WTC11 (cell line): Measurements from ENCODE around the gene SMIM10L2A.

Experiments
- ATF1 ChIP-seq: sonication (generic); formaldehyde crosslinking; IDR thresholded peaks from 2 replicates; pipeline ENCODE4 v1.8.1; 2023; ENCODE audit warnings: mild to moderate bottlenecking, moderate library complexity, missing genetic modification reagents
- FOXK1 ChIP-seq: sonication (generic); formaldehyde crosslinking; IDR thresholded peaks from 2 replicates; pipeline ENCODE4 v1.8.0; 2022; ENCODE audit warnings: mild to moderate bottlenecking, moderate library complexity, missing genetic modification reagents
- MXD4 ChIP-seq: fragments of 250-450 bp; sonication (Bioruptor Pico); IDR thresholded peaks from 2 replicates; pipeline ENCODE4 v1.8.0; 2021; ENCODE audit warnings: mild to moderate bottlenecking, moderate library complexity, borderline replicate concordance
- NR1H2 ChIP-seq: sonication (generic); formaldehyde crosslinking; IDR thresholded peaks from 2 replicates; pipeline ENCODE4 v1.9.0; 2021; ENCODE audit warnings: mild to moderate bottlenecking, moderate library complexity, missing genetic modification reagents
- NR2C2 ChIP-seq: sonication (generic); formaldehyde crosslinking; IDR thresholded peaks from 2 replicates; pipeline ENCODE4 v1.8.0; 2022; ENCODE audit warnings: mild to moderate bottlenecking, missing genetic modification reagents
- NR3C1 ChIP-seq: sonication (generic); formaldehyde crosslinking; conservative IDR thresholded peaks from 2 replicates; pipeline ENCODE4 v1.8.1; 2023; ENCODE audit warnings: low read depth, mild to moderate bottlenecking, missing genetic modification reagents
- RELA ChIP-seq: sonication (generic); formaldehyde crosslinking; IDR thresholded peaks from 2 replicates; pipeline ENCODE4 v1.8.1; 2022; ENCODE audit warnings: missing genetic modification reagents, mild to moderate bottlenecking, borderline replicate concordance
- SMAD3 ChIP-seq: sonication (generic); formaldehyde crosslinking; IDR thresholded peaks from 2 replicates; pipeline ENCODE4 v1.8.0; 2022; ENCODE audit warnings: missing genetic modification reagents, mild to moderate bottlenecking, borderline replicate concordance
- TEAD4 ChIP-seq: sonication (generic); formaldehyde crosslinking; IDR thresholded peaks from 2 replicates; pipeline ENCODE4 v1.8.0; 2022; ENCODE audit warnings: mild to moderate bottlenecking, missing genetic modification reagents
- TF ChIP-seq, protein P1 (sequence below): fragments of 200-600 bp; IDR thresholded peaks from 2 replicates; pipeline ENCODE4 v1.8.0; 2022; ENCODE audit warnings: antibody characterized with exemption
- TF ChIP-seq, protein P2 (sequence below): sonication (generic); formaldehyde crosslinking; conservative IDR thresholded peaks from 2 replicates; pipeline ENCODE4 v1.8.1; 2022; ENCODE audit warnings: mild to moderate bottlenecking, missing genetic modification reagents
- TF ChIP-seq, protein P3 (sequence below): sonication (generic); formaldehyde crosslinking; IDR thresholded peaks from 2 replicates; pipeline ENCODE4 v1.8.1; 2022; ENCODE audit warnings: low read depth, missing genetic modification reagents, borderline replicate concordance
- TF ChIP-seq, protein P4 (sequence below): fragments of 250-450 bp; sonication (Bioruptor Pico); IDR thresholded peaks from 2 replicates; pipeline ENCODE4 v1.9.0; 2021; ENCODE audit warnings: mild to moderate bottlenecking
- TF ChIP-seq, protein P5 (sequence below): sonication (generic); formaldehyde crosslinking; IDR thresholded peaks from 2 replicates; pipeline ENCODE4 v1.8.1; 2022; ENCODE audit warnings: missing genetic modification reagents, borderline replicate concordance

DNA sequence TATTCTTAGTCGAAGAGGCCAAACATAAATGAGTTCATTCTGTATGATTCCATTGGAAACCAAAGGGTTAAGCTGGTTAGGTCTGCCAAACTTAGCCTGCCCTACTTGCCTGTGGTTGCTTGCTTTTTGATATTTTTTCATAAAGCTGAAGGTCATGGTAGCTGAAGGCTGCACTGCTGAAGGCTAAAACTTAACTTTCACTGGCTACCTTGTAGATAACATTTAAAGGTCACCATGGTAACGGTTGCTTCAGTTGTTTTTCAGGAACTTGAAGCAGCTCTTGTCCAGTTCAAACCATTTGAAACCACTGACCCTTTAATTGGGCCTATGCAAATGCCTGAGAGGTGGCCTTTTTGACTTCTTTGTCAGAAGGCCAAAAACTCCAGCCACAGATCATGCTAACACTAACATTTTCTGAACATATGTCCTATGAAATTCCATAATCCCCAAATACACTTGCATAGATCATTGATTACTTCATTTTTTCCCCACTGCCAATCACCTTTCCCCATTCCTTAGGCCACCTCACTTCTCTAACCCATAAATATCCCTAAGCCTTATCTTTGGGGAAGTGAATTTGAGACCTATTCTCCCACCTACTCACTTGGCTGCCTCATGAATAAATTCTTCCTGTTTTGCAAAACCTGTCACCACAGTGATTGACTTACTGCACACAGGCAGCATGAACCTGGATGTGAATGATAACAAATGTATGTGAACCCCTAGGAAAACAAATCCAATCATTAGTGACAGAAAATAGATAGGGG, 10.7 kb upstream of the SMIM10L2A start:
- no peak for TF ChIP-seq NR2C2 (CRISPR knock-in tag)
- no peak for TF ChIP-seq NR3C1 (CRISPR knock-in tag)
- TF ChIP-seq TEAD4 (CRISPR knock-in tag): no peak
- TF ChIP-seq, protein P1, sequence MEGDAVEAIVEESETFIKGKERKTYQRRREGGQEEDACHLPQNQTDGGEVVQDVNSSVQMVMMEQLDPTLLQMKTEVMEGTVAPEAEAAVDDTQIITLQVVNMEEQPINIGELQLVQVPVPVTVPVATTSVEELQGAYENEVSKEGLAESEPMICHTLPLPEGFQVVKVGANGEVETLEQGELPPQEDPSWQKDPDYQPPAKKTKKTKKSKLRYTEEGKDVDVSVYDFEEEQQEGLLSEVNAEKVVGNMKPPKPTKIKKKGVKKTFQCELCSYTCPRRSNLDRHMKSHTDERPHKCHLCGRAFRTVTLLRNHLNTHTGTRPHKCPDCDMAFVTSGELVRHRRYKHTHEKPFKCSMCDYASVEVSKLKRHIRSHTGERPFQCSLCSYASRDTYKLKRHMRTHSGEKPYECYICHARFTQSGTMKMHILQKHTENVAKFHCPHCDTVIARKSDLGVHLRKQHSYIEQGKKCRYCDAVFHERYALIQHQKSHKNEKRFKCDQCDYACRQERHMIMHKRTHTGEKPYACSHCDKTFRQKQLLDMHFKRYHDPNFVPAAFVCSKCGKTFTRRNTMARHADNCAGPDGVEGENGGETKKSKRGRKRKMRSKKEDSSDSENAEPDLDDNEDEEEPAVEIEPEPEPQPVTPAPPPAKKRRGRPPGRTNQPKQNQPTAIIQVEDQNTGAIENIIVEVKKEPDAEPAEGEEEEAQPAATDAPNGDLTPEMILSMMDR: no peak
- TF ChIP-seq FOXK1 (CRISPR knock-in tag): no peak
- TF ChIP-seq, protein P2, sequence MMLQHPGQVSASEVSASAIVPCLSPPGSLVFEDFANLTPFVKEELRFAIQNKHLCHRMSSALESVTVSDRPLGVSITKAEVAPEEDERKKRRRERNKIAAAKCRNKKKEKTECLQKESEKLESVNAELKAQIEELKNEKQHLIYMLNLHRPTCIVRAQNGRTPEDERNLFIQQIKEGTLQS (CRISPR knock-in tag): no peak
- TF ChIP-seq RELA (CRISPR knock-in tag): no peak
- TF ChIP-seq NR1H2 (CRISPR knock-in tag): no peak
- TF ChIP-seq, protein P3, sequence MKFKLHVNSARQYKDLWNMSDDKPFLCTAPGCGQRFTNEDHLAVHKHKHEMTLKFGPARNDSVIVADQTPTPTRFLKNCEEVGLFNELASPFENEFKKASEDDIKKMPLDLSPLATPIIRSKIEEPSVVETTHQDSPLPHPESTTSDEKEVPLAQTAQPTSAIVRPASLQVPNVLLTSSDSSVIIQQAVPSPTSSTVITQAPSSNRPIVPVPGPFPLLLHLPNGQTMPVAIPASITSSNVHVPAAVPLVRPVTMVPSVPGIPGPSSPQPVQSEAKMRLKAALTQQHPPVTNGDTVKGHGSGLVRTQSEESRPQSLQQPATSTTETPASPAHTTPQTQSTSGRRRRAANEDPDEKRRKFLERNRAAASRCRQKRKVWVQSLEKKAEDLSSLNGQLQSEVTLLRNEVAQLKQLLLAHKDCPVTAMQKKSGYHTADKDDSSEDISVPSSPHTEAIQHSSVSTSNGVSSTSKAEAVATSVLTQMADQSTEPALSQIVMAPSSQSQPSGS (CRISPR knock-in tag): no peak
- no peak for TF ChIP-seq SMAD3
- no peak for TF ChIP-seq ATF1 (CRISPR knock-in tag)
- TF ChIP-seq, protein P4, sequence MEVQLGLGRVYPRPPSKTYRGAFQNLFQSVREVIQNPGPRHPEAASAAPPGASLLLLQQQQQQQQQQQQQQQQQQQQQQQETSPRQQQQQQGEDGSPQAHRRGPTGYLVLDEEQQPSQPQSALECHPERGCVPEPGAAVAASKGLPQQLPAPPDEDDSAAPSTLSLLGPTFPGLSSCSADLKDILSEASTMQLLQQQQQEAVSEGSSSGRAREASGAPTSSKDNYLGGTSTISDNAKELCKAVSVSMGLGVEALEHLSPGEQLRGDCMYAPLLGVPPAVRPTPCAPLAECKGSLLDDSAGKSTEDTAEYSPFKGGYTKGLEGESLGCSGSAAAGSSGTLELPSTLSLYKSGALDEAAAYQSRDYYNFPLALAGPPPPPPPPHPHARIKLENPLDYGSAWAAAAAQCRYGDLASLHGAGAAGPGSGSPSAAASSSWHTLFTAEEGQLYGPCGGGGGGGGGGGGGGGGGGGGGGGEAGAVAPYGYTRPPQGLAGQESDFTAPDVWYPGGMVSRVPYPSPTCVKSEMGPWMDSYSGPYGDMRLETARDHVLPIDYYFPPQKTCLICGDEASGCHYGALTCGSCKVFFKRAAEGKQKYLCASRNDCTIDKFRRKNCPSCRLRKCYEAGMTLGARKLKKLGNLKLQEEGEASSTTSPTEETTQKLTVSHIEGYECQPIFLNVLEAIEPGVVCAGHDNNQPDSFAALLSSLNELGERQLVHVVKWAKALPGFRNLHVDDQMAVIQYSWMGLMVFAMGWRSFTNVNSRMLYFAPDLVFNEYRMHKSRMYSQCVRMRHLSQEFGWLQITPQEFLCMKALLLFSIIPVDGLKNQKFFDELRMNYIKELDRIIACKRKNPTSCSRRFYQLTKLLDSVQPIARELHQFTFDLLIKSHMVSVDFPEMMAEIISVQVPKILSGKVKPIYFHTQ: no peak
- TF ChIP-seq MXD4 (CRISPR knock-in tag): no peak
- TF ChIP-seq, protein P5, sequence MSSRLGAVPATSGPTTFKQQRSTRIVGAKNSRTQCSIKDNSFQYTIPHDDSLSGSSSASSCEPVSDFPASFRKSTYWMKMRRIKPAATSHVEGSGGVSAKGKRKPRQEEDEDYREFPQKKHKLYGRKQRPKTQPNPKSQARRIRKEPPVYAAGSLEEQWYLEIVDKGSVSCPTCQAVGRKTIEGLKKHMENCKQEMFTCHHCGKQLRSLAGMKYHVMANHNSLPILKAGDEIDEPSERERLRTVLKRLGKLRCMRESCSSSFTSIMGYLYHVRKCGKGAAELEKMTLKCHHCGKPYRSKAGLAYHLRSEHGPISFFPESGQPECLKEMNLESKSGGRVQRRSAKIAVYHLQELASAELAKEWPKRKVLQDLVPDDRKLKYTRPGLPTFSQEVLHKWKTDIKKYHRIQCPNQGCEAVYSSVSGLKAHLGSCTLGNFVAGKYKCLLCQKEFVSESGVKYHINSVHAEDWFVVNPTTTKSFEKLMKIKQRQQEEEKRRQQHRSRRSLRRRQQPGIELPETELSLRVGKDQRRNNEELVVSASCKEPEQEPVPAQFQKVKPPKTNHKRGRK (CRISPR knock-in tag): no peak
